WTC11 (cell line): ENCODE data around the gene CDCA7. TPM values are rescaled to one million over a fixed set of nuclear protein-coding genes. Genes with fewer than 3 reads are reported as not detected.

Experiments
- ATAC-seq: fragments of 200-7000 bp; cut with Tn5 transposase; 2 replicates; pipeline ENCODE4 v1.10.0; 2021; ENCODE audit warnings: mild to moderate bottlenecking, moderate library complexity
- CTCF ChIA-PET: fragments of 300-600 bp; sonication (Branson Sonifier 250); formaldehyde crosslinking; loops from one replicate; lab custom pipeline; 2021; ENCODE audit warnings: antibody characterized with exemption; lab: Charles Lee
- POLR2A ChIA-PET: fragments of 350-600 bp; sonication (Branson Sonifier 250); formaldehyde crosslinking; loops from one replicate; lab custom pipeline; 2021; ENCODE audit warnings: antibody characterized with exemption; lab: Charles Lee
- DNase-seq: peaks from one replicate; pipeline ENCODE4 v3.0.0; 2021; ENCODE audit warnings: low spot score
- H3K27ac Mint-ChIP-seq: 2 replicates; pipeline ENCODE4 v1.8.0; 2021; ENCODE audit warnings: mixed read lengths
- H3K27me3 Mint-ChIP-seq: 2 replicates; pipeline ENCODE4 v1.8.0; 2021; ENCODE audit warnings: low read depth, mild to moderate bottlenecking, moderate library complexity, mixed read lengths
- H3K36me3 Mint-ChIP-seq: 2 replicates; pipeline ENCODE4 v1.8.0; 2021; ENCODE audit warnings: mixed read lengths
- H3K4me1 Mint-ChIP-seq: 2 replicates; pipeline ENCODE4 v1.8.0; 2022; ENCODE audit warnings: mixed read lengths
- H3K4me3 Mint-ChIP-seq: 2 replicates; pipeline ENCODE4 v1.8.0; 2021; ENCODE audit warnings: mild to moderate bottlenecking, moderate library complexity, mixed read lengths
- H3K9me3 Mint-ChIP-seq: 2 replicates; pipeline ENCODE4 v1.8.0; 2021; ENCODE audit warnings: mixed read lengths
- EMX1 ChIP-seq: fragments of 250-450 bp; sonication (Bioruptor Pico); IDR thresholded peaks from 2 replicates; pipeline ENCODE4 v1.8.0; 2021; ENCODE audit warnings: mild to moderate bottlenecking
- FOXJ3 ChIP-seq: sonication (generic); formaldehyde crosslinking; IDR thresholded peaks from 2 replicates; pipeline ENCODE4 v1.9.0; 2021; ENCODE audit warnings: missing genetic modification reagents, mild to moderate bottlenecking, borderline replicate concordance
- RELA ChIP-seq: sonication (generic); formaldehyde crosslinking; IDR thresholded peaks from 2 replicates; pipeline ENCODE4 v1.8.1; 2022; ENCODE audit warnings: missing genetic modification reagents, mild to moderate bottlenecking, borderline replicate concordance
- SMAD4 ChIP-seq: sonication (generic); formaldehyde crosslinking; IDR thresholded peaks from 2 replicates; pipeline ENCODE4 v1.8.0; 2022; ENCODE audit warnings: mild to moderate bottlenecking, missing genetic modification reagents
- SOX15 ChIP-seq: fragments of 250-450 bp; sonication (Bioruptor Pico); IDR thresholded peaks from 2 replicates; pipeline ENCODE4 v1.9.0; 2021; ENCODE audit warnings: mild to moderate bottlenecking
- TEAD1 ChIP-seq: sonication (generic); formaldehyde crosslinking; IDR thresholded peaks from 2 replicates; pipeline ENCODE4 v1.8.0; 2022; ENCODE audit warnings: mild to moderate bottlenecking, missing genetic modification reagents
- ZNF317 ChIP-seq: sonication (generic); formaldehyde crosslinking; IDR thresholded peaks from 2 replicates; pipeline ENCODE4 v1.8.1; 2023; ENCODE audit warnings: low read depth, mild to moderate bottlenecking, moderate library complexity, missing genetic modification reagents, borderline replicate concordance
- ZNF671 ChIP-seq: fragments of 250-450 bp; sonication (Bioruptor Pico); IDR thresholded peaks from 2 replicates; pipeline ENCODE4 v1.8.0; 2021; ENCODE audit warnings: mild to moderate bottlenecking
- total RNA-seq: library from RNA; stranded (reverse); gene quantifications from 3 replicates; pipeline ENCODE4 v1.2.3, GENCODE V29; 2021
- TF ChIP-seq, protein P1 (sequence below): sonication (generic); formaldehyde crosslinking; IDR thresholded peaks from 2 replicates; pipeline ENCODE4 v1.8.1; 2022; ENCODE audit warnings: low read depth, missing genetic modification reagents, borderline replicate concordance
- TF ChIP-seq, protein P2 (sequence below): sonication (generic); formaldehyde crosslinking; IDR thresholded peaks from 2 replicates; pipeline ENCODE4 v1.8.0; 2023; ENCODE audit warnings: mild to moderate bottlenecking, missing genetic modification reagents
- TF ChIP-seq, protein P3 (sequence below): sonication (generic); formaldehyde crosslinking; IDR thresholded peaks from 2 replicates; pipeline ENCODE4 v1.8.0; 2022; ENCODE audit warnings: mild to moderate bottlenecking, missing genetic modification reagents
- TF ChIP-seq, protein P4 (sequence below): sonication (generic); formaldehyde crosslinking; IDR thresholded peaks from 2 replicates; pipeline ENCODE4 v1.8.1; 2022; ENCODE audit warnings: mild to moderate bottlenecking, moderate library complexity, missing genetic modification reagents
- TF ChIP-seq, protein P5 (sequence below): fragments of 250-450 bp; sonication (Bioruptor Pico); IDR thresholded peaks from 2 replicates; pipeline ENCODE4 v1.9.0; 2021; ENCODE audit warnings: mild to moderate bottlenecking
- TF ChIP-seq, protein P6 (sequence below): sonication (generic); formaldehyde crosslinking; IDR thresholded peaks from 2 replicates; pipeline ENCODE4 v1.8.1; 2023; ENCODE audit warnings: mild to moderate bottlenecking, missing genetic modification reagents
- TF ChIP-seq, protein P7 (sequence below): sonication (generic); formaldehyde crosslinking; IDR thresholded peaks from 2 replicates; pipeline ENCODE4 v1.8.0; 2023; ENCODE audit warnings: missing genetic modification reagents, mild to moderate bottlenecking, borderline replicate concordance

The CDCA7 gene
- total RNA-seq, 1 experiment from 2014 or later: 79.7 TPM

DNA sequence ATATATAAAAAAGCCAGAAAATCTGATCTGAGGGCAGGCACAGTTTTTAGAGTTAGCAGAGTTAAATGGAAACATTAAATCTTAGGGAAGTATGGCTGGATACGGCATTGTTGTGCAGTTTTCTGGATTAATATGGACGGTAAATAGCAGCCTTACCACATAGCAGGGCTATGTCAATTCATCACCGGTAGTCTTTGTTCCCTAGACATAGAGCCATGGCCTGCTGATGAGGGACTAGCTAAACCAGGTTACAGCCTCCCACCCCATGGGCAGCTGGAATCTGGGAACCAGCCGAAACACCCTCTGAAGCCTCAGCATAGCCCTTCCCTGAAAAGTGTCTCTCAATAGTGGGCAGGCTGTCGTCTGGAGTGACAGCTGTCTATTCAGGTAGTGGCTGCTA lies 32.4 kb downstream of the CDCA7 start:
- peaks cover 3% of the 10 kb centered on the region for H3K36me3 Mint-ChIP-seq
- ChIA-PET CTCF (interaction anchor here (0.7 to 2.1 kb wide), 5 partner anchors 15 to 726 kb away, joined by 3 to 9 read pairs (median 3); no protein-coding TSS in a partner anchor), POLR2A (no interaction called here)
- no peak overlapping the region for H3K27ac Mint-ChIP-seq
- no peaks in the 10 kb centered on the region; the same call in 1 of the 2 replicates for H3K9me3 Mint-ChIP-seq
- DNase-seq (no peak), ATAC-seq (no peak)
- H3K4me1 Mint-ChIP-seq: peaks cover 10% of the 10 kb centered on the region
- no peak overlapping the region for H3K4me3 Mint-ChIP-seq
- H3K27me3 Mint-ChIP-seq: no peaks in the 10 kb centered on the region
- TF ChIP-seq SMAD4 (CRISPR knock-in tag) (no peak), ZNF671 (CRISPR knock-in tag) (no peak), ZNF317 (CRISPR knock-in tag) (no peak), EMX1 (CRISPR knock-in tag) (no peak), FOXJ3 (CRISPR knock-in tag) (no peak), RELA (CRISPR knock-in tag) (no peak), TEAD1 (CRISPR knock-in tag) (no peak), SOX15 (no peak)
- TF ChIP-seq, protein P1, sequence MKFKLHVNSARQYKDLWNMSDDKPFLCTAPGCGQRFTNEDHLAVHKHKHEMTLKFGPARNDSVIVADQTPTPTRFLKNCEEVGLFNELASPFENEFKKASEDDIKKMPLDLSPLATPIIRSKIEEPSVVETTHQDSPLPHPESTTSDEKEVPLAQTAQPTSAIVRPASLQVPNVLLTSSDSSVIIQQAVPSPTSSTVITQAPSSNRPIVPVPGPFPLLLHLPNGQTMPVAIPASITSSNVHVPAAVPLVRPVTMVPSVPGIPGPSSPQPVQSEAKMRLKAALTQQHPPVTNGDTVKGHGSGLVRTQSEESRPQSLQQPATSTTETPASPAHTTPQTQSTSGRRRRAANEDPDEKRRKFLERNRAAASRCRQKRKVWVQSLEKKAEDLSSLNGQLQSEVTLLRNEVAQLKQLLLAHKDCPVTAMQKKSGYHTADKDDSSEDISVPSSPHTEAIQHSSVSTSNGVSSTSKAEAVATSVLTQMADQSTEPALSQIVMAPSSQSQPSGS (CRISPR knock-in tag): no peak
- TF ChIP-seq, protein P2, sequence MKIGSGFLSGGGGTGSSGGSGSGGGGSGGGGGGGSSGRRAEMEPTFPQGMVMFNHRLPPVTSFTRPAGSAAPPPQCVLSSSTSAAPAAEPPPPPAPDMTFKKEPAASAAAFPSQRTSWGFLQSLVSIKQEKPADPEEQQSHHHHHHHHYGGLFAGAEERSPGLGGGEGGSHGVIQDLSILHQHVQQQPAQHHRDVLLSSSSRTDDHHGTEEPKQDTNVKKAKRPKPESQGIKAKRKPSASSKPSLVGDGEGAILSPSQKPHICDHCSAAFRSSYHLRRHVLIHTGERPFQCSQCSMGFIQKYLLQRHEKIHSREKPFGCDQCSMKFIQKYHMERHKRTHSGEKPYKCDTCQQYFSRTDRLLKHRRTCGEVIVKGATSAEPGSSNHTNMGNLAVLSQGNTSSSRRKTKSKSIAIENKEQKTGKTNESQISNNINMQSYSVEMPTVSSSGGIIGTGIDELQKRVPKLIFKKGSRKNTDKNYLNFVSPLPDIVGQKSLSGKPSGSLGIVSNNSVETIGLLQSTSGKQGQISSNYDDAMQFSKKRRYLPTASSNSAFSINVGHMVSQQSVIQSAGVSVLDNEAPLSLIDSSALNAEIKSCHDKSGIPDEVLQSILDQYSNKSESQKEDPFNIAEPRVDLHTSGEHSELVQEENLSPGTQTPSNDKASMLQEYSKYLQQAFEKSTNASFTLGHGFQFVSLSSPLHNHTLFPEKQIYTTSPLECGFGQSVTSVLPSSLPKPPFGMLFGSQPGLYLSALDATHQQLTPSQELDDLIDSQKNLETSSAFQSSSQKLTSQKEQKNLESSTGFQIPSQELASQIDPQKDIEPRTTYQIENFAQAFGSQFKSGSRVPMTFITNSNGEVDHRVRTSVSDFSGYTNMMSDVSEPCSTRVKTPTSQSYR (CRISPR knock-in tag): no peak
- TF ChIP-seq, protein P3, sequence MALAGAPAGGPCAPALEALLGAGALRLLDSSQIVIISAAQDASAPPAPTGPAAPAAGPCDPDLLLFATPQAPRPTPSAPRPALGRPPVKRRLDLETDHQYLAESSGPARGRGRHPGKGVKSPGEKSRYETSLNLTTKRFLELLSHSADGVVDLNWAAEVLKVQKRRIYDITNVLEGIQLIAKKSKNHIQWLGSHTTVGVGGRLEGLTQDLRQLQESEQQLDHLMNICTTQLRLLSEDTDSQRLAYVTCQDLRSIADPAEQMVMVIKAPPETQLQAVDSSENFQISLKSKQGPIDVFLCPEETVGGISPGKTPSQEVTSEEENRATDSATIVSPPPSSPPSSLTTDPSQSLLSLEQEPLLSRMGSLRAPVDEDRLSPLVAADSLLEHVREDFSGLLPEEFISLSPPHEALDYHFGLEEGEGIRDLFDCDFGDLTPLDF (CRISPR knock-in tag): no peak
- TF ChIP-seq, protein P4, sequence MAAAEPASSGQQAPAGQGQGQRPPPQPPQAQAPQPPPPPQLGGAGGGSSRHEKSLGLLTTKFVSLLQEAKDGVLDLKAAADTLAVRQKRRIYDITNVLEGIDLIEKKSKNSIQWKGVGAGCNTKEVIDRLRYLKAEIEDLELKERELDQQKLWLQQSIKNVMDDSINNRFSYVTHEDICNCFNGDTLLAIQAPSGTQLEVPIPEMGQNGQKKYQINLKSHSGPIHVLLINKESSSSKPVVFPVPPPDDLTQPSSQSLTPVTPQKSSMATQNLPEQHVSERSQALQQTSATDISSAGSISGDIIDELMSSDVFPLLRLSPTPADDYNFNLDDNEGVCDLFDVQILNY (CRISPR knock-in tag): no peak
- TF ChIP-seq, protein P5, sequence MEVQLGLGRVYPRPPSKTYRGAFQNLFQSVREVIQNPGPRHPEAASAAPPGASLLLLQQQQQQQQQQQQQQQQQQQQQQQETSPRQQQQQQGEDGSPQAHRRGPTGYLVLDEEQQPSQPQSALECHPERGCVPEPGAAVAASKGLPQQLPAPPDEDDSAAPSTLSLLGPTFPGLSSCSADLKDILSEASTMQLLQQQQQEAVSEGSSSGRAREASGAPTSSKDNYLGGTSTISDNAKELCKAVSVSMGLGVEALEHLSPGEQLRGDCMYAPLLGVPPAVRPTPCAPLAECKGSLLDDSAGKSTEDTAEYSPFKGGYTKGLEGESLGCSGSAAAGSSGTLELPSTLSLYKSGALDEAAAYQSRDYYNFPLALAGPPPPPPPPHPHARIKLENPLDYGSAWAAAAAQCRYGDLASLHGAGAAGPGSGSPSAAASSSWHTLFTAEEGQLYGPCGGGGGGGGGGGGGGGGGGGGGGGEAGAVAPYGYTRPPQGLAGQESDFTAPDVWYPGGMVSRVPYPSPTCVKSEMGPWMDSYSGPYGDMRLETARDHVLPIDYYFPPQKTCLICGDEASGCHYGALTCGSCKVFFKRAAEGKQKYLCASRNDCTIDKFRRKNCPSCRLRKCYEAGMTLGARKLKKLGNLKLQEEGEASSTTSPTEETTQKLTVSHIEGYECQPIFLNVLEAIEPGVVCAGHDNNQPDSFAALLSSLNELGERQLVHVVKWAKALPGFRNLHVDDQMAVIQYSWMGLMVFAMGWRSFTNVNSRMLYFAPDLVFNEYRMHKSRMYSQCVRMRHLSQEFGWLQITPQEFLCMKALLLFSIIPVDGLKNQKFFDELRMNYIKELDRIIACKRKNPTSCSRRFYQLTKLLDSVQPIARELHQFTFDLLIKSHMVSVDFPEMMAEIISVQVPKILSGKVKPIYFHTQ (CRISPR knock-in tag): no peak
- TF ChIP-seq, protein P6, sequence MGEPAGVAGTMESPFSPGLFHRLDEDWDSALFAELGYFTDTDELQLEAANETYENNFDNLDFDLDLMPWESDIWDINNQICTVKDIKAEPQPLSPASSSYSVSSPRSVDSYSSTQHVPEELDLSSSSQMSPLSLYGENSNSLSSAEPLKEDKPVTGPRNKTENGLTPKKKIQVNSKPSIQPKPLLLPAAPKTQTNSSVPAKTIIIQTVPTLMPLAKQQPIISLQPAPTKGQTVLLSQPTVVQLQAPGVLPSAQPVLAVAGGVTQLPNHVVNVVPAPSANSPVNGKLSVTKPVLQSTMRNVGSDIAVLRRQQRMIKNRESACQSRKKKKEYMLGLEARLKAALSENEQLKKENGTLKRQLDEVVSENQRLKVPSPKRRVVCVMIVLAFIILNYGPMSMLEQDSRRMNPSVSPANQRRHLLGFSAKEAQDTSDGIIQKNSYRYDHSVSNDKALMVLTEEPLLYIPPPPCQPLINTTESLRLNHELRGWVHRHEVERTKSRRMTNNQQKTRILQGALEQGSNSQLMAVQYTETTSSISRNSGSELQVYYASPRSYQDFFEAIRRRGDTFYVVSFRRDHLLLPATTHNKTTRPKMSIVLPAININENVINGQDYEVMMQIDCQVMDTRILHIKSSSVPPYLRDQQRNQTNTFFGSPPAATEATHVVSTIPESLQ (CRISPR knock-in tag): no peak
- TF ChIP-seq, protein P7, sequence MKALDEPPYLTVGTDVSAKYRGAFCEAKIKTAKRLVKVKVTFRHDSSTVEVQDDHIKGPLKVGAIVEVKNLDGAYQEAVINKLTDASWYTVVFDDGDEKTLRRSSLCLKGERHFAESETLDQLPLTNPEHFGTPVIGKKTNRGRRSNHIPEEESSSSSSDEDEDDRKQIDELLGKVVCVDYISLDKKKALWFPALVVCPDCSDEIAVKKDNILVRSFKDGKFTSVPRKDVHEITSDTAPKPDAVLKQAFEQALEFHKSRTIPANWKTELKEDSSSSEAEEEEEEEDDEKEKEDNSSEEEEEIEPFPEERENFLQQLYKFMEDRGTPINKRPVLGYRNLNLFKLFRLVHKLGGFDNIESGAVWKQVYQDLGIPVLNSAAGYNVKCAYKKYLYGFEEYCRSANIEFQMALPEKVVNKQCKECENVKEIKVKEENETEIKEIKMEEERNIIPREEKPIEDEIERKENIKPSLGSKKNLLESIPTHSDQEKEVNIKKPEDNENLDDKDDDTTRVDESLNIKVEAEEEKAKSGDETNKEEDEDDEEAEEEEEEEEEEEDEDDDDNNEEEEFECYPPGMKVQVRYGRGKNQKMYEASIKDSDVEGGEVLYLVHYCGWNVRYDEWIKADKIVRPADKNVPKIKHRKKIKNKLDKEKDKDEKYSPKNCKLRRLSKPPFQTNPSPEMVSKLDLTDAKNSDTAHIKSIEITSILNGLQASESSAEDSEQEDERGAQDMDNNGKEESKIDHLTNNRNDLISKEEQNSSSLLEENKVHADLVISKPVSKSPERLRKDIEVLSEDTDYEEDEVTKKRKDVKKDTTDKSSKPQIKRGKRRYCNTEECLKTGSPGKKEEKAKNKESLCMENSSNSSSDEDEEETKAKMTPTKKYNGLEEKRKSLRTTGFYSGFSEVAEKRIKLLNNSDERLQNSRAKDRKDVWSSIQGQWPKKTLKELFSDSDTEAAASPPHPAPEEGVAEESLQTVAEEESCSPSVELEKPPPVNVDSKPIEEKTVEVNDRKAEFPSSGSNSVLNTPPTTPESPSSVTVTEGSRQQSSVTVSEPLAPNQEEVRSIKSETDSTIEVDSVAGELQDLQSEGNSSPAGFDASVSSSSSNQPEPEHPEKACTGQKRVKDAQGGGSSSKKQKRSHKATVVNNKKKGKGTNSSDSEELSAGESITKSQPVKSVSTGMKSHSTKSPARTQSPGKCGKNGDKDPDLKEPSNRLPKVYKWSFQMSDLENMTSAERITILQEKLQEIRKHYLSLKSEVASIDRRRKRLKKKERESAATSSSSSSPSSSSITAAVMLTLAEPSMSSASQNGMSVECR (CRISPR knock-in tag): no peak
